Stimulated activated naive B cell treated with anti-CD40 and anti-IgM and Interleukin-4, amounts not matched to agents 10 μg/mL and 1 μg/mL and 100 μg/mL, for 72 hours (primary cell): ENCODE measurements around the gene IFI30.

Experiments used
- ATAC-seq, 2 donors: fragments of 150-1000 bp; cut with Tn5 transposase; replicated peaks; 2 replicates each; pipeline ENCODE4 v1.10.0; 2021; ENCODE audit warnings: moderate library complexity in 1 of 2
- DNase-seq: peaks from one replicate; pipeline ENCODE4 v3.0.0; 2021
- H3K27ac Mint-ChIP-seq: one replicate; pipeline ENCODE4 v1.8.0; 2022; ENCODE audit warnings: mild to moderate bottlenecking, mixed read lengths
- H3K27me3 Mint-ChIP-seq, 2 donors: one replicate each; pipeline ENCODE4 v1.8.0; 2022; ENCODE audit warnings: mixed read lengths in 2 of 2
- H3K36me3 Mint-ChIP-seq, 2 donors: one replicate each; pipeline ENCODE4 v1.8.0; 2022; ENCODE audit warnings: mixed read lengths in 2 of 2, mild to moderate bottlenecking in 1 of 2
- H3K4me1 Mint-ChIP-seq, 2 donors: one replicate each; pipeline ENCODE4 v1.8.0; 2022; ENCODE audit warnings: mixed read lengths in 2 of 2, mild to moderate bottlenecking in 1 of 2
- H3K4me3 Mint-ChIP-seq, 2 donors: one replicate each; pipeline ENCODE4 v1.8.0; 2022; ENCODE audit warnings: mild to moderate bottlenecking in 2 of 2, mixed read lengths in 2 of 2, moderate library complexity in 1 of 2
- H3K9me3 Mint-ChIP-seq, 2 donors: one replicate each; pipeline ENCODE4 v1.8.0; 2022; ENCODE audit warnings: mixed read lengths in 2 of 2, mild to moderate bottlenecking in 1 of 2

The IFI30 gene

DNA sequence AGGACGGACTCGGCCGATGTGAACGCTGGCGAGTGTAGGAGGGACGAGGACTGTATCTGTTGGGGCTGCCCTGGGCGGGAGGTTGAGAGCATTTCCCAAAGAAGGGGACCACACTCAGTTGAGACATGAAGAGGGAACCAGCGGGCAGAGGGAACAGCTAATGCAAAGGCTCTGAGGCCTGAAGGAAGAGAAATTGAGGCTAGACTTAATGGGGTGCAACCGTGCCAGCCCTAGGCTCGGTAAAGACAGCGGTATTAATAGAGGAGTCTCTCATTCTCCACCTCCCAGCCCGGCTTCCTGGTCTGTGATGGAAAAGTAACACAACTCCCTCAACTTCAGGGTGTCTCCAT is 20.5 kb downstream of the IFI30 start:
- Mint-ChIP-seq H3K9me3 (no peaks in the 10 kb centered on the region), H3K4me3 (peak overlapping the region; percentile 87 to 92), H3K27ac (no peak overlapping the region), H3K4me1 (peaks cover 19 to 28% of the 10 kb centered on the region in 2 donors), H3K36me3 (peaks cover 19 to 32% of the 10 kb centered on the region in 2 donors), H3K27me3 (no peaks in the 10 kb centered on the region)
- DNase-seq (no peak), ATAC-seq (no peak)

DNA sequence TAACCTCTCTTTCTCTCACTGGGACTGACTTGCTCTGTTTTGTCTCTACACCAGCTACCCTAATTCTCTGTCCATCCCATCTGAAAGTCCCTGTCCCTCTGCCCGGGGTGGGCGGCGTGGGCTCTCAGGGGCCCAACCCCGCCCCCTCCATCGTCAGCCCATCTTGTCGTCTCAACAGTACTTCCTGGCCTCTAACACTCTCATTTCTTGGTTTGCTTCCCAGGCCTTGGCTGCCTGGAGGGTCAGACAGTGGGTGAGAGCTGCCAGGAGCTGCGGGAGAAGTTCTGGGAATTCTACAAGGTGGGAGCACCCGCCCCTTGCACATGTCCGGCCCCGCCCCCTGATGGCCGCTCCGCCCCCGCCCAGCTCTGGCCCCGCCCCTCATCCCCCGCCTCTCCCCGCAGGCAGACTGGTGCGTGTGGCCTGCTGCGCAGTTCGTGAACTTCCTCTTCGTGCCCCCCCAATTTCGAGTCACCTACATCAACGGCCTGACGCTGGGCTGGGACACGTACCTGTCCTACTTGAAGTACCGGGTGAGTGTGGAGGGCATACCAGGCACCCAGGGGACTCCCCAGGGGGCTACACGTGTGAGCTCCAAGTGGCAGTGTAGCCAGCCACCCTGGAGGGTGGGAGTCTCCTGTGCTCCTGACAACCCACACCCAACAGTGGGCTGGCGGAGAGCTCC is 21.1 kb downstream of the IFI30 start:
- ATAC-seq = no peak

DNA sequence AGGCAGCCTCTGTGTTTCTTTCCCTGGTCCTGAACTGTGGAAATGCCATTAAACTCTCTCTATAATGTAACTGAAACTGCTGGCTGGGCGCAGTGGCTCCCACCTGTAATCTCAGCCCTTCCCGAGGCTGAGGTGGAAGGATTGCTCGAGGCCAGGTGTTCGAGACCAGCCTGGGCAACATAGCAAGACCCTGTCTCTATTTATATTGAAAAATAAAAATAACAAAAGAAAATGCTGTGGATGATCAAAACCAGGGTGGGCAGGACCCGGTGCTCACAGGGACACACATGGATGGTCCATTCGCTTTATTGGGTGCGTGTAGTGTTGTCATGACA is 22.9 kb downstream of the IFI30 start:
- no peaks in the 10 kb centered on the region for H3K9me3 Mint-ChIP-seq
- H3K4me3 Mint-ChIP-seq = no peak overlapping the region
- peaks cover 20 to 39% of the 10 kb centered on the region in 2 donors for H3K36me3 Mint-ChIP-seq
- ATAC-seq (no peak), DNase-seq (no peak)
- peak overlapping the region; percentile 67 for H3K27ac Mint-ChIP-seq
- H3K27me3 Mint-ChIP-seq = no peaks in the 10 kb centered on the region
- H3K4me1 Mint-ChIP-seq = peaks cover 19 to 27% of the 10 kb centered on the region in 2 donors

More for the DNA sequence above, 21.1 kb downstream of the IFI30 start:
- Mint-ChIP-seq H3K9me3 (no peaks in the 10 kb centered on the region), H3K36me3 (peaks cover 19 to 32% of the 10 kb centered on the region in 2 donors), H3K27me3 (no peaks in the 10 kb centered on the region), H3K27ac (peak overlapping the region; percentile 84), H3K4me1 (peaks cover 19 to 28% of the 10 kb centered on the region in 2 donors), H3K4me3 (peak overlapping the region; percentile 87 to 92)
- DNase-seq = peak; percentile 35

DNA sequence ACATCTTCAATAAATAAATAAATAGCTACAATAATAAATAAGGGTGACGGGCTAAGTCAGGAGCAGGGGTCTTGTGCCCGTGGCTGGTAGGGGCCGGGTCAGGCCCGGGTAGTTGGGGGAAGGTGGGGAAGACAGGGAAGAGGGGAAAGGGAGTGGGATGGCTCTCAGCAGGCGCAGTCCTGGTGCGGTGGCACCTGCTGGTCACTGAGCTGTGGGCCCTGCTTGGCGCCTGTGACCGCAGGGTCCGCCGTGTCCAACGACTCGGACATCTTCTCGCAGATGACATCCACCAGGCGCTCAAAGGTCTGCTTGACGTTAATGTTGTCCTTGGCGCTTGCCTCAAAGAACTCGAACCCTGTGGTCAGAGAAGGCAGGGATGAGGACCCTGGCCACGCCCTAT is 23.7 kb downstream of the IFI30 start:
- H3K4me3 Mint-ChIP-seq = no peak overlapping the region
- H3K9me3 Mint-ChIP-seq = no peaks in the 10 kb centered on the region

DNA sequence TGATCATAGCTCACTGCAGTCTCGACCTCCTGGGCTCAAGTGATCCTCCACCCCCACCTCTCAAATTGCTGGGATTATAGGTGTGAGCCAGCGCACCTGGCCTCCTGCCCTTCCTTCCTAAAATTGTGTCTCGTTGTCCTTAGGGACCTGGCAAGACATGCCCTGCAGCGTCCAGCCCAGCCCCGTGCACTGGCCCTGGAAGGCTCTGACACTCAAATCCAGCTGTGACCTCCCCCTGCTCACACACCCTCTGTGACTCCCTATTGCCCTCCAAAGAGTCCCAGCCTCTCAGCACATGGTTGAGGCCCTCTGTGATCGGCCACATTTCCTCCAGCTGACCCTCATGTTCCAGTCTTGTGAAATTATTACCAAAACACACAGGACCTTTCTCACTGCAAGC is 24.3 kb downstream of the IFI30 start:
- no peak overlapping the region for H3K4me3 Mint-ChIP-seq
- ATAC-seq (no peak), DNase-seq (no peak)
- peaks cover 29 to 49% of the 10 kb centered on the region in 2 donors for H3K36me3 Mint-ChIP-seq
- peaks cover 20 to 31% of the 10 kb centered on the region in 2 donors for H3K4me1 Mint-ChIP-seq
- no peaks in the 10 kb centered on the region for H3K27me3 Mint-ChIP-seq
- no peaks in the 10 kb centered on the region for H3K9me3 Mint-ChIP-seq
- no peak overlapping the region for H3K27ac Mint-ChIP-seq

More for the DNA sequence above, 23.7 kb downstream of the IFI30 start:
- ATAC-seq (no peak), DNase-seq (no peak)
- Mint-ChIP-seq H3K36me3 (peaks cover 25 to 47% of the 10 kb centered on the region in 2 donors), H3K27me3 (no peaks in the 10 kb centered on the region), H3K27ac (no peak overlapping the region), H3K4me1 (peaks cover 17 to 24% of the 10 kb centered on the region in 2 donors)

DNA sequence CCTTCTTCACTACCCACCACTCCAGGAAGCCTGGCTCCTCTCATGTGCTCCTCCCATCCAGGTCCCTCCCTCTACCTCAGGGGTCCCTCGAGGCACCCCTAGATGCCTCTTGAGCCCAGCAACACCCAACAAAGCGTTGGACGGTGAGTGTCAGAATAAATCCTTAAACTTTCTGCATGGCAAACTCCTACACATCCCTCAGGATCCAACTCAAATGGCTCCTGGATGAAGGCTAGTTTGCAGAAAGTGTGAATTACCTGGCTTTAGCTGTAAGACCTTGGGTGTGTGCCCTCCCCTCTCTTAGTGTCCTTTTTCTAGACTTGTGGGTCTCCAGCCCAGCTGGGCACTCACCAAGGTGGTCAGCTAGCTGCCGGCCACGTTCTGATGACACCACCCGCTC is 24.8 kb downstream of the IFI30 start:
- no peak for ATAC-seq
- Mint-ChIP-seq H3K4me3 (no peak overlapping the region), H3K9me3 (no peaks in the 10 kb centered on the region)

DNA sequence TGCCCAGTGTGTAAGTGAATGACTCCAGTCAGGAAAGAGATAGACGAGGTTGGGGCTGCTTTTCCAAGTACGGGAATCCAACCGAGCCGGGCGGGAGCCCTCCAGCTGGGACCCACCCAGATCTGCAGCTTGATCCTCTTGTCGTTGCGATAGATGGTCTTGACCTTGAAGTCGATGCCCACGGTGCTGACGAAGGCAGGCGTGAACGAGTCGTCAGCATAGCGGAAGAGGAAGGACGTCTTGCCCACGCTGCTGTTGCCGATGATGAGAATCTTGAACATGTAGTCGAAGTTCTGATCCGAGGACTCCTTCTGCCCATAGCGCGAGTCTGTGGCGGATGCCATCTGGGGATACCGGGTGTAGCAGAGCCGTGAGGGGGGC is 28.8 kb downstream of the IFI30 start:
- ATAC-seq (no peak), DNase-seq (no peak)
- no peaks in the 10 kb centered on the region for H3K9me3 Mint-ChIP-seq
- no peaks in the 10 kb centered on the region for H3K27me3 Mint-ChIP-seq
- H3K4me3 Mint-ChIP-seq = peak overlapping the region; percentile 72 to 94
- H3K36me3 Mint-ChIP-seq = peaks cover 21 to 31% of the 10 kb centered on the region in 2 donors
- H3K27ac Mint-ChIP-seq = no peak overlapping the region
- peaks cover 14 to 35% of the 10 kb centered on the region in 2 donors for H3K4me1 Mint-ChIP-seq

More for the DNA sequence above, 24.8 kb downstream of the IFI30 start:
- peaks cover 25 to 35% of the 10 kb centered on the region in 2 donors for H3K4me1 Mint-ChIP-seq
- DNase-seq = no peak
- H3K36me3 Mint-ChIP-seq = peaks cover 29 to 49% of the 10 kb centered on the region in 2 donors
- H3K27me3 Mint-ChIP-seq = no peaks in the 10 kb centered on the region
- H3K27ac Mint-ChIP-seq = no peak overlapping the region

DNA sequence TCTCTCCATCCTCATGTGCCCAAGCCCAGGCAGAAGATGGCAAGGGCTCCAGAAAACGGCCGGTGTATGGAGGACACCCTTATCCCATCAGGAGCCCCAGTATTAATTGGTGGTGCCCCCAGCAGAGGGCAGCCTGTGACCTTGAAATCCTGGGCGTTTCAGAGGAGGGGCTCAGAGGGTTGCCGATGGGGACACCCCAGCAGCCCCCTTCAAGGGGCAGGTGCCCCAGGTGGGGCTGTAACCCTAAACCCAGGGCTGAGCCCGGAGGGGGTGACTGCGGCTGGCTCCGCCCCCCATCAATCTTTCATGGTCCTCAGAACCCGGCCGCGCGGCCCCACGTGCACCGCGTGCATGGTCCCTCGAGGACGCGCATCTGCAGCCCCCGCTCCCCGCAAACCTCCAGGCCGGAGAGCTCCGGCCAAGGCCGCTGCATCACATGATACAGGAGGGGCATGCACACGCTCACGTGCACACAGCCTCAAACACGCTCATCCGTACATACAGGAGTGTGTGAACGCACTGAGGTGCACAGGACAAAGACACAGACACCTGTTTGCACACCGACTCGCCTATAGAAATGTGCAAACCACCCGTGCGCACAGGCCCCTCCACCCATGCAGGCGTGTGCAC is 29.3 kb downstream of the IFI30 start:
- H3K9me3 Mint-ChIP-seq = no peaks in the 10 kb centered on the region
- H3K27me3 Mint-ChIP-seq = no peaks in the 10 kb centered on the region
- H3K4me1 Mint-ChIP-seq = peaks cover 14 to 35% of the 10 kb centered on the region in 2 donors
- H3K36me3 Mint-ChIP-seq = peaks cover 20 to 27% of the 10 kb centered on the region in 2 donors
- H3K27ac Mint-ChIP-seq = peak overlapping the region; percentile 91
- H3K4me3 Mint-ChIP-seq = peak overlapping the region; percentile 94 to 95
- ATAC-seq (no peak), DNase-seq (no peak)

DNA sequence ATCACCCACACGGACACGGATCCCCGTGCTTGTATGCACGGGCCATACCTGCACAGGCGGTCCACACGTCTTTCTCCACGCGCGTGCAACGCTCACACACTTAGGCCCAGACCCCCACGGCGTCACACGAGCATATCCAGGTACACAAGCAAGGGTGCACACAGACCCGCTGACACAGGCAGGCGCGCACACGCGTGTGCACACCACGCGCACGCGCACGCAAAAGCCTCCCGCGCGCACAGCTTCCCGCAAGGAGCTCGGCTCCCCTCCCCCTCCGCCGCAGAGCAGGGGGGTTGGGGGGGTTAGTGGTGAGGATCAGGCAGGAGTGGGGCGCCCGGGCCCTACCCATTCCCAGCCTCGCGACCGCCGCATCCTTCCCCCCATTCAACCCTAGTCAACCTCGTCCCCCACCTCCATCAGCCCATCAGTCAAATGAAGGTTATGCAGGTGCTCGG is 29.8 kb downstream of the IFI30 start:
- Mint-ChIP-seq H3K4me1 (peaks cover 14 to 35% of the 10 kb centered on the region in 2 donors), H3K36me3 (peaks cover 15 to 22% of the 10 kb centered on the region in 2 donors), H3K27ac (peak overlapping the region; percentile 91), H3K9me3 (no peaks in the 10 kb centered on the region), H3K27me3 (peaks cover 1% of the 10 kb centered on the region in 2 donors), H3K4me3 (peak overlapping the region; percentile 94 to 95)
- DNase-seq = no peak
- ATAC-seq = peak; percentile 8 to 20

DNA sequence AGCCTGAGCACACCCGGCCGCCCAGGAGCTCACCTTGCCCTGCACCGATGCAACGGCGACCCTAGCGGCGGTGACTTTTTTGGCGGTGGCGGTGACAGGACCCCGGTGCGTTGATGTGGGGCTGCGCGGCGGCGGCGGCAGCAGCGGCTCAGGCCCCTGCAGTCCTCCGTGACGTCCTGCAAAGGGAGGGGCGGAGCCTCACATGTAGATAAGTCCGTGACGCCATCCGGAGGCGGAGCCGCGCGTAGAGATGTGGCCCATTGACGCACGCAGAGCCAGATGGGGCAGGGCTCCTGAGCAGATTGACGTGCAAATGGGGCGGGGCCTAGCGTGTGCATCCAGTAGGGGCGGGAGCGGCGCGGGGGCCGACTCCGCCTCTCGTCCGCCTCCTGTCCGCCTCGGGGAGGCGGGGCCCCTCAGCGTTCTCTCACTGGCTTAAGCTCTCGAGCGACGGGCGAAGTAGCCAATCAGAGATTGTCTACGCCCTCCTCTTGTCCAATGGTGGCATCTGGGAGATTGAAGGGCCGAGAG is 30.3 kb downstream of the IFI30 start, which contains the start of gene RAB3A:
TSS of gene RAB3A (minus strand) at position 180 of the 531 bp plus-strand sequence. CDS start 1,302 bp downstream, outside the sequence.
- H3K27me3 Mint-ChIP-seq = peaks cover 5 to 6% of the 10 kb centered on the region in 2 donors
- peaks cover 14 to 35% of the 10 kb centered on the region in 2 donors for H3K4me1 Mint-ChIP-seq
- H3K27ac Mint-ChIP-seq = peak within 1 kb of the TSS; percentile 94
- ATAC-seq (peak; percentile 90 to 92), DNase-seq (peak; percentile 99)
- peak within 1 kb of the TSS; percentile 94 to 95 for H3K4me3 Mint-ChIP-seq
- H3K36me3 Mint-ChIP-seq = peaks cover 10 to 17% of the 10 kb centered on the region in 2 donors
- H3K9me3 Mint-ChIP-seq = no peaks in the 10 kb centered on the region

DNA sequence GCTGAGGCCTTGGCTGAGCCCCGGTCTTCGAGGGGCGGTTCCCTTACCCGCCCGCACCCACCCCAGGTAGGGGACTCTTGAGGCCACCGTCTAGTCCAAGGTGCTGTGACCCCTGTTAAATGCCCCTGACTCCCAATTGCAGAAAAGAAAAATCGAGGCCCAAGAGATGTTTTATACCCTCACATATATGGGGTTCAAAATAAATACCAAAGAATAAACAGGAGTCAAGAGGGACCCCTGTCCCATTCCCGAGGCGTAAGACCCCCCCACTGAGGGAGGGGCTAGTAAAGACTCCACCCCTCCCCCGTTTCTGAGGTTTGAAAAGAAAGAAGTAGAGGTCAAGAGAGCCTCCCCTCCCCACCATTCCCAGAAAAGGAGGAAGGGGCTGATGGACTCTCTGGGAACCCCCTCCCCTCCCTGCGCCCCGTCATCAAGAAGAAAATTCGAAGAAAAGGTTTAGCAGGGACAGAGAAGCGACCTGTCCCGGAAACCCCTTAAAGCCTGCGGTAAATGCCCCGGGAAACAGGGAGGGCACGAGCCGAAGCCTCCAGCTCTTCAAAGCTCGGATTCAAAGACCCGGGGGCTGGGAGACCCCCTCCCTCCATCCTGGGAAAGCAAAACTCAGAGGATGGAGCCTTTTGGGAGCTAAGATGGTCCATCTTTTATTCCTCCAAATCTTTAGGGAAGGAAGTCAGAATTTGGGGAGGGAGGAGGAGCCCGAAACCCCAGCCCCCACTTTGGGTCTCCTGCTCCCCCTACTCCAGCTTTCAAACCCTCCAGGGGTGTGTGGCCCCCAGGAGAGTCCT is 31.0 kb downstream of the IFI30 start:
- H3K36me3 Mint-ChIP-seq = peaks cover 10 to 17% of the 10 kb centered on the region in 2 donors
- peak; percentile 54 for DNase-seq
- H3K27ac Mint-ChIP-seq = peak overlapping the region; percentile 94
- no peaks in the 10 kb centered on the region for H3K9me3 Mint-ChIP-seq
- ATAC-seq = peak; percentile 12 to 15
- H3K27me3 Mint-ChIP-seq = peaks cover 5 to 10% of the 10 kb centered on the region in 2 donors
- H3K4me1 Mint-ChIP-seq = peaks cover 14 to 35% of the 10 kb centered on the region in 2 donors
- H3K4me3 Mint-ChIP-seq = peak overlapping the region; percentile 88 to 94

DNA sequence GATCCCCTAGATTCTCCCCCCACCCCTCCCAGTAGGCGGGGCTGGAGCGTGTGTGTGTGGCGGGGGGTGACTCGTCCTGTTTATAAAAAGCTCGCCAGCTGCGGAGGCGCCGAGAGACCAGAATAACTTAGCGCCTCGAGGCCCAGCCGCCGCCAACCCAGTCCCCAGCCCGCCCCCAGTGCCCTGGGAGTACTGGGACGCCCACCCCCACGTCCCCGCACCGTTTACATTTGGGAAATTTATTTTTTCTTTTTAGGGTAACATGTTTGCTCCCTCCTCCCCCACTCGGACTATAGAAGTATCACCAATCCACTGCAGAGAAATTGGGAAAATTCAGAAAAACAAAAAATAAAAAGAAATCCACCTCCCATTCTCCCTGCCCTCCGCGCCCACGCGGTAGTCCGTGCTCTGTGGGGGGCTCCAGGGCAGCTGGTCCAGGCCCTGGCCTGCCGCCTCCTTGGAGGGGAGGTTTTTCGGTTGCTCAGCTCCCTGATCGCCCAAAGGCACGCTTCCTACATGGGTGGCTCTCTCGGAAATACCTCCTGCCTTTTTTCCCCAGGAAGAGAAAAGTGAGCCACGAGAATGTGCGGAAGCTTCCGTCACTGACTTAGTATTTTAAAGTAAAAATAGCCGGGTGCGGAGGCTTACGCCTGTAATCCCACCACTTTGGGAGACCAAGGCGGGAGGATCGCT is 31.7 kb downstream of the IFI30 start:
- H3K36me3 Mint-ChIP-seq = peaks cover 10 to 12% of the 10 kb centered on the region in 2 donors
- peaks cover 11 to 17% of the 10 kb centered on the region in 2 donors for H3K27me3 Mint-ChIP-seq
- H3K9me3 Mint-ChIP-seq = no peaks in the 10 kb centered on the region
- DNase-seq (peak; percentile 53), ATAC-seq (peak; percentile 11 to 15)
- H3K4me1 Mint-ChIP-seq = peaks cover 14 to 35% of the 10 kb centered on the region in 2 donors
- peak overlapping the region; percentile 94 for H3K27ac Mint-ChIP-seq
- H3K4me3 Mint-ChIP-seq = peak overlapping the region; percentile 88 to 94

DNA sequence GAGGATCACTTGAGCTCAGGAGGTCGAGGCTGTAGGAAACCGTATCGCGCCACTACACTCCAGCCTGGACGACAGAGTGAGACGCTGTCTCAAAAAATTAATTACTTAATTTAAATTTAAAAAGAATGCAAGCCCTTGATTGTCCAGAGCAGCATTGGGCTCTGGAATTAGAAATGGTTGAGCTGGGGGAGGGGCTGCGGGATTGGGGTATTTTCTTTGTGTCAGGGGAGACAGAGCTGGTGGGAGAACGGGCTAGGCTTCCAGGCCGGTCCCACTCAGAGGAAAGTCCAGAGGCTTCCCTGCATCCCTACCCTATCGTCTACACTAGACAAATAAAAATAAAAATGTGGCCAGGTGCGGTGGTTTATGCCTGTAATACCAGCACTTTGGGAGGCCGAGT is 32.4 kb downstream of the IFI30 start:
- Mint-ChIP-seq H3K27me3 (peaks cover 15 to 24% of the 10 kb centered on the region in 2 donors), H3K9me3 (no peaks in the 10 kb centered on the region), H3K27ac (no peak overlapping the region), H3K4me3 (peak overlapping the region in 1 of 2 donors; percentile 94), H3K4me1 (peaks cover 14 to 35% of the 10 kb centered on the region in 2 donors), H3K36me3 (peaks cover 9 to 11% of the 10 kb centered on the region in 2 donors)
- ATAC-seq (no peak), DNase-seq (no peak)
